Ishikawa (cell line): ENCODE results near the gene DCUN1D2.

Experiments used
- EGR1 ChIP-seq: IDR thresholded peaks from 2 replicates; pipeline ENCODE4 v1.6.1; 2012
- EP300 ChIP-seq: IDR thresholded peaks from 2 replicates; pipeline ENCODE4 v1.6.1; 2012; ENCODE audit warnings: borderline replicate concordance

DNA sequence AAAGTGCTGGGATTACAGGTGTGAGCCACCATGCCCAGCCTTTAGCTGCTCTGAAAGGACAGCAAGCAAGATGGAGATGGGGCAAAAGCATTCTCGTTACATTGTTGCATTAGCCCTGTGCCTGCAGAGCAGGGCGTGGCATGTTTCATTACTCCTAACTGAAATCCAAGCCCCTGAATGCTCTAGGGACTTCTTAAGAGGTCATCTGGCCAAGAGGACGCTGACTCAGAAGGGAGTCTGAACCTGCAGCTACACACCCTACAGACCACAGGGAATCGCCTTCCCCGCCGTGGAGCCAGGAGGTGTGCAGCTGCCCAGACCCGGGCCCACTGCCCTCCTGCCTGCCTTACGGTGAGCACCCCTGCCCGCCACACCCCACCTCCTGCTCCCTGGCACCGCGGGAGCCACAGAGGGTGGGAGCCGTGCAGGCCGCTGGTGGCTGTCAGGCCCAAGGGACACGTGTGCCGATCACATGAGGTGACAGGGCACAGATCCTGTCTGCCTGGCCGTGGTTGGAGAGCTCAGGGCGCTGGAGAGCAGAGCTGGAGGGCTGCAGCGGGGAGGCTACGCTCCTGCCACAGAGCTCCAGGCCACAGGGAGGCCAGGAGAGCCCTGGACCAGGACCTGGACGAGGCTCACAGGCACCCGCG is 64.4 kb downstream of the DCUN1D2 start:
- TF ChIP-seq EP300 (no peak), EGR1 (no peak)
